Mucosa of stomach (tissue), 1 donor: Measurements from ENCODE around the gene DOCK10.

ENCODE experiments used
- H3K27me3 ChIP-seq: one replicate; pipeline ENCODE4 v1.7.0; 2013; ENCODE audit warnings: mild to moderate bottlenecking, low read length; ENCODE audit not compliant: control insufficient read depth, insufficient read depth
- H3K36me3 ChIP-seq: one replicate; pipeline ENCODE4 v1.7.0; 2013; ENCODE audit warnings: low read length; ENCODE audit not compliant: control insufficient read depth, insufficient read depth
- H3K4me1 ChIP-seq: one replicate; pipeline ENCODE4 v1.7.0; 2013; ENCODE audit warnings: mild to moderate bottlenecking, low read length; ENCODE audit not compliant: control insufficient read depth, insufficient read depth
- H3K4me3 ChIP-seq: one replicate; pipeline ENCODE4 v1.7.0; 2013; ENCODE audit warnings: low read length
- H3K9ac ChIP-seq: one replicate; pipeline ENCODE4 v1.7.0; 2013; ENCODE audit warnings: mild to moderate bottlenecking, low read length, moderate library complexity
- H3K9me3 ChIP-seq: one replicate; pipeline ENCODE4 v1.7.0; 2013; ENCODE audit warnings: mild to moderate bottlenecking, low read length, moderate library complexity; ENCODE audit not compliant: control insufficient read depth
- donor health status: Pancreatic carcinoma.

Gene DOCK10

DNA sequence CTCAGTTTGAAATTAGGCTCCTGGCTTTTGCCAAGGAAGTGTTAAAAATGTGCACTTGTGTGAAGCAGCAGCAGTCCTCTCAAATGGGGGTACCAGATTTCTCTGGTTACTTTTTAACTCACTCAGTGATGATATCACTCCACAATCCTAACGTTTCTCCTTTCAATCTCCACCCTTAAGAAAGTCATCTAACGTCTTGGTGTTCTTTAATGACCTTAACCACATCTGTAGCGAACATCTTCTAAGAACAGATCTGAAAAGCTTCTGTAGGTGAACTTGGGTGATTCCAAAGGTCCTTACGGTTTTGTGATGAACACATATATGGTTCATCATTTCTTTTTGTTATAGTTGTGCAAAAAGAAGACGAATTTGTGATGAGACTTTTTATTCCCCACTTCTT lies 73.2 kb downstream of the DOCK10 start:
- Histone ChIP-seq H3K36me3 (no peaks in the 10 kb centered on the region), H3K9ac (no peak overlapping the region), H3K9me3 (no peaks in the 10 kb centered on the region), H3K27me3 (no peaks in the 10 kb centered on the region), H3K4me1 (peaks cover 15% of the 10 kb centered on the region), H3K4me3 (no peak overlapping the region)

DNA sequence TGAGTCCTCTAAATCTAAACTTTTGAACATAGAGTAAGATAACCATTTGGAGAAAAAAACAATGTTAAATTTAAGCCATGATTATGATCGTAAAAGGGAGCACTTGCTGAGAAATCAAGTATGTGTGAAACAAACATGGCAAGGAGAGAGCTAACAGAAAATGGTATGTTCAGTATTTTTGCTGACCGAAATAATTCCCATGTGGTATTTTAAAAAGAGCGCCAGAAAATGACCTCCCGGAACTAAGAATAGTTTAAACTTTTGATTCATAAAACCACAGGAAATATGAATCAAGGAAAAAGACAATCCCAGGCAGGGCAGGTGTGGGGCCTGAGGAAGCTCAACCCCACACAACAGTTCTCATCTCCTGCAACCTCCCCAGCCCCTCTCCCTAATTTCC lies 74.2 kb downstream of the DOCK10 start:
- Histone ChIP-seq H3K4me1 (peaks cover 6% of the 10 kb centered on the region), H3K9me3 (no peaks in the 10 kb centered on the region), H3K27me3 (no peaks in the 10 kb centered on the region), H3K4me3 (no peak overlapping the region), H3K36me3 (no peaks in the 10 kb centered on the region), H3K9ac (no peak overlapping the region)

DNA sequence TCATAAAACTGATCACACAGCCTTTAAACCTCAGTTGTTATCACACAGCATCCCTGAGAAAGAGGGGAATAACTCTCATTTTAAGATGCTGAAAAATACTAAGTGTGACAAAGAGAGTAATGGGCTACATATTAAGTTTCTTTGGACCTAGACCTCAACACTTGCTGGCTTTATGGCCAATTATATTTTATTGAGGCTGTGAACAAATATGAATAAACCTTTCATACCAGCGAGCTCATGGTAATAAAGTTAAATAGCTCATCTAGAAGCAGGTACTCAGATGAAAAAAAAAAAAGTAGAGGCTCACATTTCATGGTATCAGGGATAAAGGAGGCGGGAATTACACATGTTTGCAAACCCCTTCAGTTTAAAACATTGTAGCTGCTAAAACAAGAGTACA lies 75.7 kb downstream of the DOCK10 start:
- Histone ChIP-seq H3K9ac (no peak overlapping the region), H3K27me3 (no peaks in the 10 kb centered on the region), H3K36me3 (no peaks in the 10 kb centered on the region), H3K4me3 (no peak overlapping the region), H3K9me3 (no peaks in the 10 kb centered on the region), H3K4me1 (no peaks in the 10 kb centered on the region)

DNA sequence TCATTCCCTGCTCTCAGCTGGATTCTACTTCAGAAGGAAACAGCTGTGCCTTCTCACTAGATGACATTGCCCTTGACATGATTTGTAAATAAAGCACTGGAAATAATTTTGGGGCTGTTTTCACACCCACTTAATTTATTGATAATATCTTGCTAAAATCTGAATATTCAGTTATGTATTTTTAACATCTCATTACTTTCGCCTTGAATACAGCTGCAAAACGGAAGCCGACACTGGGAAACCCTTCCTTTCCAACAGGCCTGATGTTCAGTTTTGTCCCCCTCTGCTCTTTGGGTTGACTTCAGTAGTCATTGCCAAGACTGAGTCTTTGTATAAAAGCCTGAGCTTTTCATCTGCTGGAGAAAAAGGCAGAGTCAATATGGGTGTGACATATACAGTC lies 82.7 kb downstream of the DOCK10 start:
- peaks cover 5% of the 10 kb centered on the region for H3K4me1 ChIP-seq

DNA sequence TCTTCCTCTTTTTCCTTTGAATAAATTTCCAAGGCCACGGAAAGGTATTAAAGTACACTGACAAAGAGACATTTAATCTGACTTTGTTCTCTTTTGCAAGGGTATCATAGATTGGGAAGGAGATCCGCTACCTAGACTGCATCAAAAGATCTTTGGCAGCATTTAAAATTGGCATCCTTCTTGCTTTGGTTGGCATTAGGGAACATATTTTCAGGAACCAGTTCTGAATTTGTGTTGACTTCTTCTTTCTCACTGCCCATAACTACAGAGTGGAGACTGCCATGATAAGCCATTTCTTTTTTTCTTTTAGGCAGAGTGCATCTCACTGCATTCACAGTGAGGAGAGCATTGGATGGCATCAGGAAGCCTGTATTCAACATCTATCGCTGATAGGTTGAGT lies 83.4 kb downstream of the DOCK10 start:
- H3K4me3 ChIP-seq: no peak overlapping the region
- peaks cover 5% of the 10 kb centered on the region for H3K4me1 ChIP-seq
- H3K36me3 ChIP-seq: no peaks in the 10 kb centered on the region
- no peaks in the 10 kb centered on the region for H3K27me3 ChIP-seq
- no peak overlapping the region for H3K9ac ChIP-seq
- H3K9me3 ChIP-seq: no peaks in the 10 kb centered on the region

More for the DNA sequence above, 82.7 kb downstream of the DOCK10 start:
- no peaks in the 10 kb centered on the region for H3K9me3 ChIP-seq
- H3K36me3 ChIP-seq: no peaks in the 10 kb centered on the region
- no peak overlapping the region for H3K4me3 ChIP-seq
- no peaks in the 10 kb centered on the region for H3K27me3 ChIP-seq
- no peak overlapping the region for H3K9ac ChIP-seq

DNA sequence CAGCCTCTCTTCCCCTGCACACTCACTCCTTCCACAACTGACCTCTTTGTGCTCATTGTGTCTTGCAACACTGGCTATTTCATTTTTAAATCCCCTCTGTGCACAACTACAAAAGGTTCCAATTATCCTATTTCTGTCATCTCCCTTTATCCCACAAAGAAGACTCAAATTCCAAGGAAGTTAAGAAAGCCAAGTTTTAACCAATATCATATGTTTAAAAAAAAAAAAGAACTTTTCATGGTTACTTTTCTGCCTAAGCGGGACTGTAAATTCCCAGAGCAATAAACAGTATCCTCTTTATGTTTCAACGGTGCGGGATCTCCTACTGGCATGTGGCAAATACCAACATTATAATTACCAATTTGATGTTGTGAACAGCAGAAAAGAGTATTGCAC lies 83.8 kb downstream of the DOCK10 start:
- Histone ChIP-seq H3K4me1 (peaks cover 5% of the 10 kb centered on the region), H3K4me3 (no peak overlapping the region), H3K9me3 (no peaks in the 10 kb centered on the region), H3K9ac (no peak overlapping the region), H3K27me3 (no peaks in the 10 kb centered on the region), H3K36me3 (no peaks in the 10 kb centered on the region)

DNA sequence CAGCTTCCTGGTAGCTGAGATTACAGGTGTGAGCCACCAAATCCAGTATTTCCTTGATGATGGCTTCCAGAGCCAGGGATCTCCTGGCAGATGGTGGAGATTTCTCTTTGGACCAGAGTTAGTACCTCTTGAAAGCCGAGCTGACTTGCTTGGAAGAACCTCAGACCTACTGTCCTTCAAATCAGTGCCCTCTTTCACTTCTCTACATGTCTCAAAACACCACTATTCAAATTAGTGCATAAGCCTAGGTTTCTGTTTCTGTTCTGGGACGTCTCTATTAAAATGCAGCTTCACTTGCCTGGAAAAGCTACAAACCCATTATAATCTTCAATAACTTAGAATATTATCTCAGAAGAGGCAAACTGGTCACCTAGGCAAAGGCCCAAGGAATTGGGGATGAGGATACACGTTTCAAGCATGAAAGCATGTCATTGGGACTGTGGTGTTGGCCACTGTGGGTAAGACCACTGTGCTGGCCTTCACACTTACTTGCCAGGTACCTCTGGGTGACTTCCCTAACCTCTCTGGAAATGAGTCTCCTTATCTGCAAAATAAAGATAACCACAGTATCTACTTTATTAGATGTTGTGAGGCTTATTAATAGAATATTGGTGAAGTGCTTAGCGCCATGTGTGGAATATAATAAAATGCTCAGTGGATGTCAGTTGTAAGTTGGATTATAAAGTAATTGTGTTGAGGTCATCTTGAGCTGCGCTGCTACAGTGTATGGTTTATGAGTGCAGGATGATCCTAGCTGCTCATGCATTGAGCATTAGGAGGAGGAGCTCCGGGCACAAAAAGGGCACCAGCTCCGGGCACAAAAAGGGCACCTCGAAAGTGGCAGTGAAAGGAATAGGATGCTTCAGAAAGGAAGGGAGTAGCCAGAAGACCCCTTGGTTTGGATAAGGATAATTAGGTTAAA lies 84.5 kb downstream of the DOCK10 start:
- Histone ChIP-seq H3K9me3 (no peaks in the 10 kb centered on the region), H3K9ac (no peak overlapping the region), H3K4me3 (no peak overlapping the region), H3K4me1 (peaks cover 5% of the 10 kb centered on the region), H3K27me3 (no peaks in the 10 kb centered on the region), H3K36me3 (no peaks in the 10 kb centered on the region)

DNA sequence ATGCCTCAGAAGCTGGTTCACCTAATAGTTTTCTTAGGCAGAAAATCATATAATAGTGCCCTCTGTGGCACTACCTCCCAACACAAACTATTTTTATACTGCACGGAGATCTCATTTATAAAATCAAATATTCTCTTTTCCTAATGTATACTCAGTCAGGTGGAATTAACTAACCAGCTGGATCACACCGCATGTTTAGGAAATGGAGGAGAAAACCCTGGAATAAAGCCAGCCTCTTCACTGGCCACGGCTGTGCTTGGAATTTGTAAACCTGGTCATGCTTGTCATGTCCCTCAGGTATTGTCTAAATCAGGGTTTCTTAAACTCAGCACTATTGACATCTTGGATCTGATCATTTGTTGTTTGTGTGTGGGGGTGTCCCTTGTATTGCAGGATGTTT lies 85.6 kb downstream of the DOCK10 start:
- Histone ChIP-seq H3K4me3 (no peak overlapping the region), H3K9me3 (no peaks in the 10 kb centered on the region), H3K4me1 (peaks cover 5% of the 10 kb centered on the region), H3K36me3 (no peaks in the 10 kb centered on the region), H3K27me3 (no peaks in the 10 kb centered on the region), H3K9ac (no peak overlapping the region)

DNA sequence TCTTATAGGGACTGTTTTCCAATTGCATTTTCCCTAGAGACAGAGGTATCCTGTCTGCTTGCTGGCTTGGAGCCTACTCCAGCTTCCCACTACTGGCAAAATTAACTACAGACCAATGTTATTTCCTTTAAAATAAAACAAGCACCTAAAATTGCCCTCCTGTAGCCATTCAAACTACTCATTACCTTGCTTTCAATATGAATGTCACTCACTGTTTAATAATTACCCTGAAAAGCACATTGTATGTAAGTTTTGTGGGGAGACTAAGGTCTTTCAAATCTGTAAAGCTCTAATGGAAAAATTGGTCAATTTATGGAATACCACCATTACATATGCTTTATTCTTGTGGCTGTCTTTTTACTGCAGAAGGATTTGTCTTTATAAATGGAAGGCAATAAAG lies 87.3 kb downstream of the DOCK10 start:
- H3K4me1 ChIP-seq: peaks cover 5% of the 10 kb centered on the region
- H3K36me3 ChIP-seq: no peaks in the 10 kb centered on the region
- H3K27me3 ChIP-seq: no peaks in the 10 kb centered on the region
- H3K9ac ChIP-seq: no peak overlapping the region
- H3K4me3 ChIP-seq: no peak overlapping the region
- H3K9me3 ChIP-seq: no peaks in the 10 kb centered on the region

DNA sequence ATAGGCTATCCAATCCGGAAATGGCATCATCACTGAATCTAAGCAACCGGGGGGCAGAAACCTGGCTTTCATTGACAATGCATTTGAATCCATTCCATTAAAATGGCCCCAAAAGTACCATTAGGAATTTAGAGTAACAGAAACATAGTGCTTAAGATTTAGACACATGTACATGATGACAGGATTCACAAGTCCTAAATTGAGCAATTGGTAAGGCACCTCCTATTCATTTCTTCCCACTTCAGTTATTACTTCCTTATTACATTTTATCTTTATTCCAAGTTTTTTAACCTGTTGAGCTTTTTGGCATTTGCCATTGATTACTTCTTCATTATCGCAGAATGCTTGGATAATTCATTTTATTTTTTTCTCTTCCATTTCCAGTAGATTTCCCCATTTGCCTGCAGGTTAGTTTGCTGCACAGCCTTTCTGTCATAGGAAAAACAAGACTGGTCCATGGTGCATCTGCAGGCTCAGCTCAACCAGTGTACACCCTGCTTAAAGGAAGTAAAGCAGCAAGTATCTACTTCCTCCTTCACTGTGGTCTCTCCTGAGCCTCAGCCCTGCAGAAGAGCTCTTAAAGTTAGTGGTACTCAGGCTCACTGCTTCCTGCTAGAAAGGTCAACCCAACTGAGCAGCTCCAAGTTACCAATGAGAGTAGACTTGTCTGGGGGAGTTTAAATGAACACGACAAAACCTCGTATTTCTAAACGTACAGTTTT lies 89.2 kb downstream of the DOCK10 start:
- Histone ChIP-seq H3K9ac (no peak overlapping the region), H3K4me3 (no peak overlapping the region), H3K4me1 (no peaks in the 10 kb centered on the region), H3K9me3 (no peaks in the 10 kb centered on the region), H3K27me3 (no peaks in the 10 kb centered on the region), H3K36me3 (no peaks in the 10 kb centered on the region)

DNA sequence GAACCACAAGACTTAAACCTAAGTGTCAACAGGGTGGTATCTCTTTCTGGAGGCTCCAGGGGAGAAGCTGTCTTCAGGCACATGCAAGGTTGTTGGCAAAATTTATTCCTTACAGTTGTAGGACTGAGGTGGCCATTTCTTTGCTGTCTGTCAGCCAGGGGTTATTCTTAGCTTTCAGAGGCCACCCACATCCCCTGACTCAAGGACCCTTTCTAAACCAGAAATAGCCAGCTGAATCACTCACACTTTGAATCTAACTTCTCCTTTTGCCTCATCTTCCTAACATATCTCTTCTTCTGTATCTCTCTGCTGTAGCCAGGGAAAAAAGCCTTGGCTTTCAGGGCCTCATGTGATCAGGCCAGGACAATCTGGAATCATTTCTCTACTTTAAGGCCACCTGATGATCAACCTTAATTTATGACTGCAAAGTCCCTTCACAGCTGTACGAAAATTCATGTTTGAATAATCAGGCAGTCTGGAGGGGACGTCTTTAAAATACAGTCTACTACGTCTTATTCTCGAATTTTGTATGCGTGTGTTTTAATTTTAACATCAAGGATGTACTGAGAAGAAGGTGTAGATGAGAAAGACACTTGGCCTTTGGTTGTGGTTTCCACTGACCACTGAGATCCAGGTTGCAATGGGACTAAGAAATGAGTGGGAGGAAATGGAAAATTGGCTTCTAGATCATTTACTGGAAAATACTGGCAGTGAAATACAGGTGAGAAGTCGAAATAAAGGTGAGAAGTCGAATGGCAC lies 90.4 kb downstream of the DOCK10 start:
- Histone ChIP-seq H3K9ac (no peak overlapping the region), H3K4me3 (no peak overlapping the region), H3K36me3 (no peaks in the 10 kb centered on the region), H3K4me1 (no peaks in the 10 kb centered on the region), H3K9me3 (no peaks in the 10 kb centered on the region), H3K27me3 (no peaks in the 10 kb centered on the region)

DNA sequence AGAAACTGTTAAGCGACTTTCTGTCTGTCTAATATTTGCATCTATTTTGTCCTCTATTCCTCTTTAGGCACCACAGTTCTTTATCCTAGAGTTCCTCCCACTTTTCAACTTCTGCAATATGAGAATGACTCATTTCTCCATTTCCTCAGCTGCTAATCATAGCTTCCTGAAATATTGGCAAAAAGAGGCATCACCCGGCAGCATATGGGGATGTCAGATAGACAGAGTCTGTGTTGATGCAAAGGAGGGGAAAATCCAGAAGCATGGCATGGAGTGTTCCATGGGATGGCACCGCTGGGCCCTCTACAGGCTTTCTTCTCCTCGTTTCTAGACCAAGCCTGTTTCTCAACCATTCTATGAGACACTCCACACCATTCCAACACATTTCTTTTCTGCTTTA lies 93.4 kb downstream of the DOCK10 start:
- H3K9me3 ChIP-seq: no peaks in the 10 kb centered on the region
- H3K27me3 ChIP-seq: no peaks in the 10 kb centered on the region
- no peaks in the 10 kb centered on the region for H3K36me3 ChIP-seq
- no peak overlapping the region for H3K4me3 ChIP-seq
- no peaks in the 10 kb centered on the region for H3K4me1 ChIP-seq
- H3K9ac ChIP-seq: no peak overlapping the region
